Peyer's patch (tissue), 4 donors: ENCODE data around the gene AGO1.

Experiments
- POLR2A ChIP-seq, 2 donors: fragments of 450-650 bp; IDR thresholded peaks; one replicate each; pipeline ENCODE4 v1.5.1; 2017; ENCODE audit warnings: antibody characterized with exemption in 2 of 2, mild to moderate bottlenecking in 2 of 2, moderate library complexity in 2 of 2
- TF ChIP-seq, protein P1 (sequence below), 6 experiments: fragments of 450-650 bp in 4 of 6; fragments of 200-600 bp in 2 of 6; sonication (generic) in 1 of 6; IDR thresholded peaks; one replicate each; pipeline ENCODE4 v1.5.1; 2017 to 2019; ENCODE audit warnings: antibody characterized with exemption in 6 of 6, mild to moderate bottlenecking in 3 of 6, moderate library complexity in 1 of 6

DNA sequence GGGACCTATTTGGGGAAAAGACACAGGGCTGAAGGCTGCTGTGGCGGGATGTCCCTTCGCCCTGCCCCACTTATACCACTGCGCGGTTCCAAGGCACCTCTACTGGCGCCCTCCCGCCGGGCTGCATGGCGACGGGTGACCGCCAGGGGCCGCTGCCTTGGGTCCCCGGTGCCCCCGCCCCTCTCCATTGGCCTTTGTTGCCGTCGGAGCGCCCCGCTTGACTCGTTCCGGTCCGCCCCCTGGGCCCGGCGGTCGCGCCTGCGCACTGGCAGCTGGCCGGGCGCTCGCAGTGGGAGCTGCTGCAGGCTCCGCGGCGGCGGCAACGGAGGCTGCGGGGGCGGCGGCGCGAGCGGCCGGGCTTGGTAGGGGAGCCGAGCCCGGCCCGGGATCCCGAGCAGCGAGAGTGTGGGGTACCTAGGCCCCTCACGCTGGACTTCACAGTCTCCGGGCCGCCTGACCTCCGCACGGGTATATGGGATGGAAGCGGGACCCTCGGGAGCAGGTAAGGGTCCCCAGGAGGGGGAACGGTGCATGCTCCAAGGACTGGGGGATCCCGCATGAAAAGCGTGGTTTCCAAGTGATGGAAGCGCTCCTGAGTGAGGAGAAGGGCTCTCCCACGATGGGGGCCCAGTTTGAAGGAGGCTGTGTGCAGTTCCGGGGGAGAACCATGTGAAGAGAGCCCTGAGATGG, at the start of gene AGO1:
- TF ChIP-seq, protein P1, sequence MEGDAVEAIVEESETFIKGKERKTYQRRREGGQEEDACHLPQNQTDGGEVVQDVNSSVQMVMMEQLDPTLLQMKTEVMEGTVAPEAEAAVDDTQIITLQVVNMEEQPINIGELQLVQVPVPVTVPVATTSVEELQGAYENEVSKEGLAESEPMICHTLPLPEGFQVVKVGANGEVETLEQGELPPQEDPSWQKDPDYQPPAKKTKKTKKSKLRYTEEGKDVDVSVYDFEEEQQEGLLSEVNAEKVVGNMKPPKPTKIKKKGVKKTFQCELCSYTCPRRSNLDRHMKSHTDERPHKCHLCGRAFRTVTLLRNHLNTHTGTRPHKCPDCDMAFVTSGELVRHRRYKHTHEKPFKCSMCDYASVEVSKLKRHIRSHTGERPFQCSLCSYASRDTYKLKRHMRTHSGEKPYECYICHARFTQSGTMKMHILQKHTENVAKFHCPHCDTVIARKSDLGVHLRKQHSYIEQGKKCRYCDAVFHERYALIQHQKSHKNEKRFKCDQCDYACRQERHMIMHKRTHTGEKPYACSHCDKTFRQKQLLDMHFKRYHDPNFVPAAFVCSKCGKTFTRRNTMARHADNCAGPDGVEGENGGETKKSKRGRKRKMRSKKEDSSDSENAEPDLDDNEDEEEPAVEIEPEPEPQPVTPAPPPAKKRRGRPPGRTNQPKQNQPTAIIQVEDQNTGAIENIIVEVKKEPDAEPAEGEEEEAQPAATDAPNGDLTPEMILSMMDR (IDR thresholded peaks at IDR 0.05): peak; percentile 95 to 99 (median 98)
- peak; percentile 73 to 92 for TF ChIP-seq POLR2A (IDR thresholded peaks at IDR 0.05)
